Measurements from ENCODE around the gene ZC3H12D.
"Not testable (repeated sequence)": the region's sequence is repeated elsewhere in the genome, so short reads cannot be mapped to it uniquely, and the experiment has no call there.

ZC3H12D gene

GRCh38 chr6:149483849-149484655 lies 762 bp downstream of the ZC3H12D start:
- DNase-seq (ENCODE audit: low read depth in 2 of 2), result no peak

- DNase-seq (ENCODE audit: low read depth in 2 of 2), result no peak
Observed at GRCh38 chr6:149483334-149483725, 1.5 kb downstream of the ZC3H12D start.

GRCh38 chr6:149482545-149483333 lies 2.1 kb downstream of the ZC3H12D start:
- DNase-seq (ENCODE audit: low read depth in 2 of 2), result no peak

GRCh38 chr6:149480502-149481280 lies 4.1 kb downstream of the ZC3H12D start:
- DNase-seq (ENCODE audit: low read depth in 2 of 2), result no peak

- no peak for DNase-seq (ENCODE audit: low read depth in 2 of 2)
Observed at GRCh38 chr6:149478631-149479314, 6.0 kb downstream of the ZC3H12D start.

DNA sequence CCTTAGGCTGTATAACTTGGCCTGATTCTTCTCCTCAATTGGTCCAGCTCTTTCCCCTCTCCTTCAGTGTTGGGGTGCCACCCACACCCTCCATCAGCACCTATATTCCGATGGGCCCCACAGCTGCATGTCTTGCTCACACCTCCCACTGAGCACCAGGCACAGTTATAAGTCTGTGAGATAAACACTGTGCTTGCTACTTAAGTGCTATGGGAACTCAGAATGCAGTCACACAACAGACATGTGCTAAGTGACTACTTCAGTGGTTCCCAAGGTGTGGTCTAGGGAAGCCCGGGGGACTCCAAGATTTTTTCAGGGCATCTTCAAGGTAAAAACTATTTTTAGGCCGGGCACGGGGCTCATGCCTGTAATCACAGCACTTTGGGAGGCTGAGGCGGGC lies 7.3 kb downstream of the ZC3H12D start:
- DNase-seq (ENCODE audit: low read depth in 2 of 2), result no peak

- DNase-seq (ENCODE audit: low read depth in 2 of 2), result no peak
Observed at GRCh38 chr6:149476789-149477455, 7.9 kb downstream of the ZC3H12D start.

DNA sequence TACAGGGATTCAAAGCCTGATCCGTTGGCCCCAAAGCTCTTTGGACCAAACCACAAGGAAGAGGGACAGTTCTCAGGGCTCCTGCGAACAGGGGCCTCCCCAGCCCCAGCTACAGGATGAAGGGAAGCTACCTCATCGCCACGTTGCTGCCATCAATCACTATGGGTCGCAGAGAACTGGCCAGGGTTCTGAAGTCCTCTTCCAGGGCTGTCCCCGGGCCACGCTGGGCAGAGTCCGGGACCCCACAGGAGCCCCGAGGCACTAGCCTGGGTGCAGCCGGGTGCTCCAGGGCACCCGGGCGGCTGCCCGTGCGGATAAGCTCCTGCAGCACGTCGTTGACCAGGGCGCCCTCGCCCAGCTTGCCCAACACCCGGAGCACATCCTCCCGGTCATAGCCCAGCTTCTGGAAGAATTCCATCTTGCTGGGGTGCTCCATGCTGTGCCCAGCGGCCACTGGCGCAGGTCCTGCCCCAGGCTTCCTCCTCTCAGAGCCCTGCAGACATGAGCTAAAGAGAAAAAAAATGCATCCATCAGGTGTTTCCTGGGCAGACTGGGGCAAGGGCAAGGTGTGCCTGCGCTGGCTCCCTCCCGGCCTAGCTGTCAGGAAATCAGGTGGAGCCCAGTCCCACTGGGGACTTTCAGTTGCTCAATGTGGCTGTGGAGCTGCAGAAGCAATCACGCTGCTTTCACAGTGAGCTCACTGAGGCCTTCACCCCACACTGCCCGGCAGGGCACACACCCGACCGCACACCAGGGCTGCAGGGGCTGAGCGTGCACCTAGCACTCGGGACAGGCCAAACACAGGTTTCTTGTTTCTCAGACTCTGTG lies 10.5 kb downstream of the ZC3H12D start:
- no peak for DNase-seq (ENCODE audit: low read depth in 2 of 2)

- no peak for DNase-seq (ENCODE audit: low read depth in 2 of 2)
Observed at GRCh38 chr6:149473080-149474052, 11.4 kb downstream of the ZC3H12D start.

DNA sequence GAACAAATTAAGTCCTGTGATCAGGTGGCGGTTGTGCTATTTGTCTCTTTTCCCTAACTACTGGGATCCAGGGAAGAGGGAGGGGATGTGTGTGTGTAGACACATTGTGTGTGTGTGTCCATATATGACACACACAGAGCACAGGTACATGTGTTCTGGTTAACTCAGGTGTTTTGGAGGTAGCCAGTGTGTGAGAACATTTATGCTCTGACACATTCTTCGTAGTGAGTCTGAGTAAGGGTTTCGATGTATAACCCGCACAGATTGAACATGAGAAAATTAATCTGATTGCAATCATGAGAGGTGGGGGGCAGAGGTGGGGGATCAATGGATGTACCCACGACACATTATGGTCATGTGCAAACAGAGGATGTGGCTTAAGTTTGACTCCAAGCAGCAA lies 12.6 kb downstream of the ZC3H12D start:
- DNase-seq (ENCODE audit: low read depth in 2 of 2), result no peak

DNA sequence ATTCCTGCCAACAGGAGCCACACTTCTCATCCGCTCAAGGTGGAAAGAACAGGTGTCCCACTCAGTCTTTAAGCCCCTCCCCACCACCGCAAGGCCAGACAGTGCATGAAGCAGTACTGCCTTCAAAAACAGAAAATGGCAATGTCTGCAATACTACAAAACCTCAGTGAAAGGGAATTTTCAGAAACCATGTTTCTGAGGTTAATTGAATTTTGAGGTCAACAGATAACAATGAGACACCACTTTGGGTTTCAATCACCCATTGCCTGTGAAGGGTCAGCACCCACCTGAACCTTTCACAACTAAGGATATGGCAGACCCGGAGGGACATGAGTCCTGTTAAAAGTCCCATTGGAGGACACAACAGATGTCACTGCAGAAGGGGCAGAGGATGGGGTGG lies 13.0 kb downstream of the ZC3H12D start:
- no peak for DNase-seq (ENCODE audit: low read depth in 2 of 2)

DNA sequence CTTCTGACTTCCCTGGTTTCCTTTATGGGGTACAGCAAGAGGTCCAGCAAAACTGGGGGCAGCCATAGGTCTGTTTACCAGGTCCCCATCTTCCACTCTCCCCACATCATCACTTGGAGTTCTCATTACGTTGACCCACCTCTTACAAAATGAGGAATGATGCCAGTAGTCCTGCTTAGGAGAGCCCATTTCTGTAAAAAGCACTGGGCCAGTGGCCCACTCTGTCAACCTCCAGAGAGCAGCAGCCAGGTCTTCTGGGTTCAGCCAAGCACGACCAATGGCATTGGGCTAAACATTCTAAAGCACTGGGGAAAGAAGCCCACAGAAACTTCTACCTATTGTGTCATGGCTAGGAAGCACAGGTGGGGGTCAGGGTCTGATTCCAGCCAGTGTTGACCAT lies 13.9 kb downstream of the ZC3H12D start:
- no peak for DNase-seq (ENCODE audit: low read depth in 2 of 2)

DNA sequence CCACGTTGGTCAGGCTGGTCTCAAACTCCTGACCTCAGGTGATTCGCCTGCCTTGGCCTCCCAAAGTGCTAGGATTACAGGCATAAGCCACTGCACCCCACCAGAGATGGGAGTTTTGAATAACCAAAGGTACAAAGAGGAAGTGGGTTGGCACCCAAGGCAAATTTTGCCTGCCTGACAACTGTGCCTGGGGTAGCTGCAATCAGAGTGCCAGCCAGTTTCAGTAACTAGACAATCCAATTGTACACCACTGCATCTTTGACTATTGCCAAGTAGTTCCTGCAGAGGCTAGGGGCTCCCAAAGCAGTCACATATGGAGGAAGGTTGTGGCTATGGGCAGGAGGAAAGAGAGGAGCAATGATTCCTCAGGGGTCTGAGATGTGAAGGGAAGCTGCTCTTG lies 16.6 kb downstream of the ZC3H12D start:
- DNase-seq (ENCODE audit: low read depth in 2 of 2), result no peak

DNA sequence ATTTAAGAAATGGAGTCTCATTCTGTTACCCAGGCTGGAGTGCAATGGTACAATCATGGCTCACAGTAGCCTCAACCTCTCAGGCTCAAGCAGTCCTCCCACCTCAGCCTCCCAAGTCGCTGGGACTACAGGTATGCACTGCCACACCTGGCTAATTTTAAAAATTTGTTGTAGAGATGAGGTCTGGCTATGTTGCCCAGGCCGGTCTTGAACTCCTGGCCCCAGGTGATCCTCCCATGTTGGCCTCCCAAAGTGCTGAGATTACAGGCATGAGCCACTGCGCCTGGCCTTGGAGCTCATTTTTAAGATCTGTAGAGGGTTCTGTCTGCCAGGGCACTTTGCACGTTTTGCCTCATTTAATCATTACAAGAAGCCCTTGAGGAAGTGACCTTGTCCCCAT lies 17.5 kb downstream of the ZC3H12D start:
- no peak for DNase-seq (ENCODE audit: low read depth in 2 of 2)

DNA sequence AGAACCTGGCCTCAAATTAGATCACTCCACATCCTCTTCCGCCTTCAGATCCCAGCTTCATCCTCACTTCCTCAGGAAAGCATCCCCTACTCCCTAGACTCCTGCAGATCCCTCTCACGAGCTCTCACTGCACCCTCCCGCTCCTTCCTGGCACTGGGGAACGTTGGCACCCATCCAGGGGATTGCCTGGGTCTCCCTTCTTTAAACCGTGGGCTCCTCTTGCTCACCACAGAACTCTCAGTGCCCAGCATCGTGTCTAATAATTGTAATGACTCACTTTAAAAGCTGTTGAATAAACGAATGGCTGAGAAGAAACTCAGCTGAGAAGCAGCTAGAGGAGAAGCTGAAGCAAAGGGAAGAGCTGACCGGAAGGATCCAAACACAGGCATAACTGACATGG lies 20.4 kb downstream of the ZC3H12D start:
- DNase-seq (ENCODE audit: low read depth in 2 of 2), result no peak

GRCh38 chr6:149463781-149464180 lies 21.0 kb downstream of the ZC3H12D start:
- no peak for DNase-seq (ENCODE audit: low read depth in 2 of 2)

DNA sequence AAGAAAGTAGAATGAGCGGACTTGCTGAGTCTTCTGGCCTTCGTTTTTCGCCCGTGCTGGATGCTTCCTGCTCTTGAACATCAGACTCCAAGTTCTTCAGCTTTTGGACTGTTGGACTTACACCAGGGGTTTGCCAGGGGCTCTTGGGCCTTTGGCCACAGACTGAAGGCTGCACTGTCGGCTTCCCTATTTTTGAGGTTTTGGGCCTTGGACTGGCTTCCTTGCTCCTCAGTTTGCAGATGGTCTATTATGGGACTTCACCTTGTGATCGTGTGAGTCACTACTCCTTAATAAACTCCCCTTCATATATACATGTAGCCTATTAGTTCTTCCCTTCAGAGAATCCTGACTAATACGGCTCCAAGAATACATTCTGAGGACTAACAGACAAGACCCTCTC lies 22.1 kb downstream of the ZC3H12D start:
- not testable (repeated sequence) for DNase-seq (ENCODE audit: low read depth in 2 of 2)

GRCh38 chr6:149461670-149462069 lies 23.1 kb downstream of the ZC3H12D start:
- DNase-seq (ENCODE audit: low read depth in 2 of 2), result no peak

DNA sequence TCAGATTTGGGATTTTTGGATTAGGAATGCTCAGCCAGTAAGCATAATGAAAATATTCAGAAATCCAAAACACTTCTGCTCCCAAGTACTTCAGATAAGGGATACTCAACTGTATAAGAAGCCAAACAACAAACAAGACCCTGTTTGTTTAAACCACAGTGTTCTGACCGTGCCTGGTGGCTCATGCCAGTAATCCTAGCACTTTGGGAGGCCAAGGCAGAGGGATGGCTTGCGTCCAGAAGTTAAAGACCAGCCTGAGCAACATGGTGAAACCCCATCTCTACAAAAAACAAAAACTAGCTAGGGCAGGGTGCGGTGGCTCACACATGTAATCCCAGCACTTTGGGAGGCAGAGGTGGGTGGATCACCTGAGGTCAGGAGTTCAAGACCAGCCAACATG lies 24.6 kb downstream of the ZC3H12D start:
- DNase-seq (ENCODE audit: low read depth in 2 of 2), result not testable (repeated sequence)
